ENCODE data around the gene CCDC89.
"Not testable (repeated sequence)": the region's sequence is repeated elsewhere in the genome, so short reads cannot be mapped to it uniquely, and the experiment has no call there.

CCDC89 gene

GRCh38 chr11:85694385-85694980 is 8.5 kb upstream of the CCDC89 start:
- peak; percentile 25 for DNase-seq (ENCODE audit: low spot score)

- DNase-seq (ENCODE audit: low spot score) = no peak
Measured at GRCh38 chr11:85685125-85685819, 723 bp downstream of the CCDC89 start.

- DNase-seq (ENCODE audit: low spot score) = no peak
Measured at GRCh38 chr11:85682330-85683305, 3.4 kb downstream of the CCDC89 start.

- no peak for DNase-seq (ENCODE audit: low spot score)
Measured at GRCh38 chr11:85680897-85681296, 5.1 kb downstream of the CCDC89 start.

GRCh38 chr11:85679576-85679975 is 6.4 kb downstream of the CCDC89 start:
- no peak for DNase-seq (ENCODE audit: low spot score)

- no peak for DNase-seq (ENCODE audit: low spot score)
Measured at GRCh38 chr11:85673393-85673792, 12.6 kb downstream of the CCDC89 start.

- no peak for DNase-seq (ENCODE audit: low spot score)
Measured at GRCh38 chr11:85672105-85672902, 13.7 kb downstream of the CCDC89 start.

- not testable (repeated sequence) for DNase-seq (ENCODE audit: low spot score)
Measured at GRCh38 chr11:85670949-85671663, 14.9 kb downstream of the CCDC89 start.

- no peak for DNase-seq (ENCODE audit: low spot score)
Measured at GRCh38 chr11:85668157-85668556, 17.8 kb downstream of the CCDC89 start.

- no peak for DNase-seq (ENCODE audit: low spot score)
Measured at GRCh38 chr11:85666687-85667086, 19.3 kb downstream of the CCDC89 start.

GRCh38 chr11:85665733-85666132 is 20.3 kb downstream of the CCDC89 start:
- DNase-seq (ENCODE audit: low spot score) = no peak

- peak; percentile 84 for DNase-seq (ENCODE audit: low spot score)
Measured at GRCh38 chr11:85664615-85665481, 21.1 kb downstream of the CCDC89 start, which contains the start of gene CREBZF. Gene CREBZF, minus strand, starts transcription at chr11:85665129. Its CDS starts 254 bp downstream, at chr11:85664875.

- DNase-seq (ENCODE audit: low spot score) = peak; percentile 48
Measured at GRCh38 chr11:85663753-85664614, 22.0 kb downstream of the CCDC89 start.

- no peak for DNase-seq (ENCODE audit: low spot score)
Measured at GRCh38 chr11:85663080-85663752, 22.8 kb downstream of the CCDC89 start.

GRCh38 chr11:85661972-85662664 is 23.9 kb downstream of the CCDC89 start:
- DNase-seq (ENCODE audit: low spot score) = no peak

- DNase-seq (ENCODE audit: low spot score) = no peak
Measured at GRCh38 chr11:85658180-85658579, 27.8 kb downstream of the CCDC89 start.

GRCh38 chr11:85656777-85657176 is 29.2 kb downstream of the CCDC89 start:
- no peak for DNase-seq (ENCODE audit: low spot score)

- not testable (repeated sequence) for DNase-seq (ENCODE audit: low spot score)
Measured at GRCh38 chr11:85654343-85654742, 31.7 kb downstream of the CCDC89 start.
